Measurements from ENCODE around the gene FAM32A.

Gene FAM32A

DNA sequence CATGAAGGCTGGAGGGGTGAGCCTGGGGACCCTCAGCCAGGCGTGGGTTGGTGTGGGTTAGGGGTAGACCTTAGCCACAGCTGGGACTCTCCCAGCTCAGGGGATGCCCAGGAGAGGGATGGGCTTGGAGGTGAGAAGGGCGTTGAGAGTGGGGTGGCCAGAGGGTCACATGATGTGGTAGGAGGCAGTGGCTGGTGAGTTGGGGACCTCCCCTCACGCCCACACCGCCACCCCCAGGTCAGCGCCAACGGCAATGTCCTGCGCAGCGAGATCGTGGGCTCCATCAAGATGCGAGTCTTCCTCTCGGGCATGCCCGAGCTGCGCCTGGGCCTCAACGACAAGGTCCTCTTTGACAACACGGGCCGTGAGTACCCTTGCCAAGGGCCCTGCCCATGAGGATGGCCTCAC, 41.0 kb downstream of the FAM32A start:
- DNase-seq: no peak

DNA sequence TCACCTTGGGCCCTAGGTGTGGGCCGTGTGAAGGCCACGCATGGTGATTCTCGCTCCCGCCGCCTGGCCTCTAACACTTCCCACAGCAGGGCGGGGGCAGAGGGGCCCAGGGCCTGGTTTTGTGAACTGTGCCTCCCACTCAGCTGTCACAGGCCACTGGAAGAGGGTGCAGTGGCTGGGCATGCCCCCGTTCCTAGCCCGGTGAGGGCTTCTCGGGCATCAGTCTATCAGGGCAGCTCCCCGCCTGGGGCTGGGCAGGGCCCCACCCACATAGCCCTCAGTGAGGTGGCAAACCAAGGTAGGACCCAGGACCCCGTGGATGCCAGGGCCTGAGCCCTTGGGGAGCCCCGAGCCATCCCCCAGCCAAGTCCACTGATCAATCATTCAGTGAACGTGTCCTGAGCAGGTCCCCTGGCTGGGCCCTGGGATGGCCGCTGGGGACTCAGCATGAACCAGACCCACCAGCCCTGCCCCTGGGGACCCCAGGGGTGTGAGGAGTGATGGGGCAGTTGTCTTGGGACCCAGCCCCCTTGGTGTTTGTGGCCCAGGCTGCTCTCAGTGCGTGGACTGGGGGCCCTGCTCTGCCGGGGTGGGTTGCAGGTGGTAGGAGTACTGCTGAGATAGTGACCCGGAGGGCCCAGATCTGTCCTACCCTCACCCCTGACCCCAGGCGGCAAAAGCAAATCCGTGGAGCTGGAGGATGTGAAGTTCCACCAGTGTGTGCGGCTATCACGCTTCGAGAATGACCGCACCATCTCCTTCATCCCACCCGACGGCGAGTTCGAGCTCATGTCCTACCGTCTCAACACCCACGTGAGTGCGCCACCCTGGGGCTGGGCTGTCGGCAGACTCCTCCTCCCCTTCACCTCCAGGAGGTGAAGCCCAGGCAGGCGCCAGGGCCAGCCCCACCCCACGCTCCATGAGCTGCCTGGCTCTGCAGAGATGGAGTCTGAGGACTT, 41.9 kb downstream of the FAM32A start:
- DNase-seq: no peak

DNA sequence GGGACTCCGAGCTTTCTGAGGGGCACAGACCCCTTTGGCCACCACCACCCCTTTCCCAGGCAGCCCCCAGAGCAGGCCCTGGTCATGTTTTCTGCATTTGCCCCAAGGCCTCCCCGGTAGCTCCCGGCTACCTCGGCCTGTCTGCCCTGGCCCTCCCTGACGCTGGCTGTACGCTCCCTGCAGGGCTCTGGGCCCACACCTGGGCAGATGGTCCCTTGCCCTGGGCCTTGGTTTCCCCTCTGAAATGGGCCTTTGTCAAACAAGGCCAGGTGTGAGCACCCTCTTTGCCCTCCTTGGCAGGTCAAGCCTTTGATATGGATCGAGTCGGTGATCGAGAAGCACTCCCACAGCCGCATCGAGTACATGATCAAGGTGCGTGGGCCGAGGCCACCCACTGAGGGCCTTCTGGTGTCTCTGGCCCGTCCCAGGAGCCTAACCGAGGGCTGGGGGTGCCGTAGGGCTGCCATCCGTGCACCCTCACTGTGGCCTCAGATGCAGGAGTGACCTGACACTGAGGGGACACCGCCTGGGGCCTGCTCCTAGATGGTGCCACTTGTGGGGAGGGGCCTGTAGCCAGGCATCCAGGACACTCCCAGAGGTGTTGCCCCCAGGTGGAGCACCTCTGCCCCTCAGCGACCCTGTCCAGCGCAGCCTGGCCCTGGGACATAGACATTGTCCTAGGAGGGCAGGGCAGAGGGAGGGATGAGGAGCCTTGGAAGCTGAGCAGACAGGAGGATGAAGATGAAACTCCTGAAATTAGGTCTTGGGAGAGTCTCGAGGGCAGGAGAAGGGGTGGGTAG, 42.8 kb downstream of the FAM32A start:
- no peak for DNase-seq

DNA sequence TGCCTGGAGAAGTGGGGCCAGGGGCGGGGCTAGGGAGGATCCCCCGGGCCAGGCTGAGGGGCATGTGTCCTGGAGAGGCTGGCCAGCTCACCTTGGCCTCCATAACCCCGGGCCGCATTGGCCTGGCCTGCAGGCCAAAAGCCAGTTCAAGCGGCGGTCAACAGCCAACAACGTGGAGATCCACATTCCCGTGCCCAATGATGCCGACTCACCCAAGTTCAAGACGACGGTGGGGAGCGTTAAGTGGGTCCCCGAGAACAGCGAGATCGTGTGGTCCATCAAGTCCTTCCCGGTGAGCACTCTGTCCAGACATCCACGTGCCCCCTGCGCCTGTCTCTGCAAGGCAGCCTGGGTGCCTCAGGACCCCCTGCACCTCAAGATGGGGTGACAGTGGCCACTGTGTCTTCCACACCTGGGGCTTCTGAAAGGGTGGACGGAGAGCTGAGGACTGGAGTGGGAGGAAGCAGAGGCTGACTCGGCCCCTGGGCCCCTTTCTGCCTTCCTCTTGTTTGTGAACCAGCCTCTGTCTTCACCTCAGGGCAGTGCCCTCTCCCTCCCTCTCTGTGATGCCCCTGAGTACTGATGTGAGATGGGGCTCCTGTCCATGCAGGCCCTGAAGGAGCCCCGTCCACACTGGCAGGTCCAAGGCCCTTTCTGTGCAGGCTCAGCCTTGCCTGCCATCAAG, 43.6 kb downstream of the FAM32A start:
- DNase-seq: no peak

DNA sequence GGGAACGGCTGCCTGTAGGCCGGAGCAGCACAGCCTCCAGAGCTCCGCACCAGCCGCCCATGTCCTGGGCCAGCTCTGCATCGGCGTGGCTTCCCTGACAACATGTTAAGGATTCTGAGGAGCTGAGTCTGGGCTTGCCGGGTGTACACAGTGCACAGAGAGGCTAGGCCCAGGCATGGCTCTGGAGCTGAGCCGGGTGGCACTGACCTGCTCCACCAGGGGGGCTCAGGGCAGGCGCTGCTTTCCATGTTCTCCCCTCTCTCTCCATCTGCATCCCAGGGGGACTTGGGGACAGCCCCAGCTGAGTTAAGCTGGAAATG, 44.1 kb downstream of the FAM32A start:
- no peak for DNase-seq

DNA sequence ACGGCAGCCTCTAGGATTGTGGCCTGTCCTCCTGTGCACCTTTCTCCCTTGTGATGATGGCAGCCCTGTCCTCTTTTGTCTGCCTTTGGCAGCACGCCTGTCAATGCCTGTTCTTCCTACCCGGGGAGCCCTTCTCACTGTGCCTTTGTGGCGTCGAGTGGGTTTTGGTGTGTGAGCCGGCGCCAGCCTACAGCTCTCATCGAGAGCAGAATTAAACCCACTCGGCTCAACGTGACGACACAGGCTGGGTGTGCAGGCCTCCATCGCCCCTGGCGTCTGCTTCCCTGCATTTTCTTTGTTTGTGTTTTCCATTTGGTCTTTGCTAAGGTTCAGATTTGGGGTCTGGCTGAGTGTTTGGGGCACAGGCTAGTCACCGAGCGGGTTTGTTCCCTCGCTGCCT, 46.9 kb downstream of the FAM32A start:
- no peak for DNase-seq

DNA sequence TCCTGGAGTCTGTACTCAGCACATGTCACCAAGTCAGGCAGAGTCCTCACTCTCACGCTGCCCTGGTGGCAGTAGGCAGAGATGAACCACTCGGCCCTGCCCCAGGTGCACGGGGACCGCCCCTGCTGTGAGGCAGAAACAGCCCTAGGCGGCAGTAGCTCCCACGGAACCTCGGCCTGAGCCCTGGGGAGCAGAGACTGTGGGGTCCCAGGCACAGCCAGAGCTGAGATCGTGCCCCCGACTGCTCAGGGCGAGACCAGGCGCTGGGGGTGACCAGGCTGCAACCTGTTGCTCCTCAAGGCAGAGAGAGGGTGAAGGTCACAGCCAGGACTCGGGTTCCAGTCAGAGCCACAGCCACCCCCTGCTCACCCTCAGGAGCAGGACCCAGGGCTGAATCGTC, 47.4 kb downstream of the FAM32A start:
- no peak for DNase-seq

DNA sequence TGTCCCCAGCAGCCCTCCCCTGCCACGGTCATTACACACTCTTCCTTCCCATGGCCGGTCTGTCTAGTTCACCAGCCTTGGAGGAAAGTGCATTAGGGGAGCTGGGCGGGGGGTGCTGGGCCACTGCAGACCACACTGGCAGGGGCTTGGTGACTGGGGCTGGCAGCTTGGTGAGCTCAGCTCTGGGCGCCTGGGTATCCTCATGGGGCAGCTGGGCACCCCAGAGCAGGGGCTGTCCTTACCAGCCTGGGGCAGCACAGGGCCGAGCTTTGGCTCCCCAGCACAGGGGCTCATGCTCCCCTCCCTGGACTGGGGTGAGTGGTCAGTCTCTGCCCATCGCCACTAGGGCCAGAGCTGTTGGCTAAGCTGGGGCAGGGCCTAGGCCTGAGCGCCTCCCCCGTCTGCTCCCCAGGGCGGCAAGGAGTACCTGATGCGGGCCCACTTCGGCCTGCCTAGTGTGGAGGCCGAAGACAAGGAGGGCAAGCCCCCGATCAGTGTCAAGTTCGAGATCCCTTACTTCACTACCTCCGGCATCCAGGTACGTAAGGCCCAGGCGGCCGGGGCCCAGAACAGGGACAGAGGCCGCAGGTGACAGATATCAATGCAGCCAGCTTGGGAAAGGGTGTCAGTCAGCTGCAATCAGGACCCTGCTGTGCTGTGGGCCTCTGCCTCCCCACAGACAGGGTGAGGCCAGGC, 48.0 kb downstream of the FAM32A start:
- DNase-seq: no peak

DNA sequence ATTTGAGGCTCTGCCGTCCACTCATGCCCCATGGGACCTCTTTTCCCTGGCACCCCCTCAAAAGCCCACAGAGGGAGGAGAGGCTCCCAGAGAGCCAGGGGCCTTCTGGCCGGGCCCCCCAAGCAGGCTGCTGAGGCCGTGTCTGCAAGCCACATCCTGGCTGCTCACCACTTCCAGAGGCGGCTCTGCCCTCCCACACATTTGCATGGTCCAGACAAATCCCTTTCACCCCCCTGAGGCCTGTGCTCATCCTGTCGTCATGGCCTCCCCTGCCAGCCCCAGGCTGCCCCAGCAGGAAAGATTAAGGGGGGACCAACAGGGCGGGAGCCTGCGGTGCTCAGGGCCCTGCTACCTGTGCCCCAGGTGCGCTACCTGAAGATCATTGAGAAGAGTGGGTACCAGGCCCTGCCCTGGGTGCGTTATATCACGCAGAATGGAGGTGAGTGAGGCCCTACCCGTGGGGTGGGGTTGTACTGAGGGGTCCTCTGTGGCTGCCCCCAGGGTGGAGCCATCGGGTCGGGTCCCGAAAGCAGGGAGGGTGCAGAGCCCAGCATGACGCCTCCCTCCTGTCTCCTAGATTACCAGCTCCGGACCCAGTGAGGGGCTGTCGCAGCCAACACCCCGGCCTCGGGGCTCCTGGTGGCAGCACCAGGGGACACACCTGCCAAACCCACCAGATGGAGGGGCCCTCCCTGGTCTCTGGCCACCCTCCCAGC, 48.8 kb downstream of the FAM32A start:
- no peak for DNase-seq

DNA sequence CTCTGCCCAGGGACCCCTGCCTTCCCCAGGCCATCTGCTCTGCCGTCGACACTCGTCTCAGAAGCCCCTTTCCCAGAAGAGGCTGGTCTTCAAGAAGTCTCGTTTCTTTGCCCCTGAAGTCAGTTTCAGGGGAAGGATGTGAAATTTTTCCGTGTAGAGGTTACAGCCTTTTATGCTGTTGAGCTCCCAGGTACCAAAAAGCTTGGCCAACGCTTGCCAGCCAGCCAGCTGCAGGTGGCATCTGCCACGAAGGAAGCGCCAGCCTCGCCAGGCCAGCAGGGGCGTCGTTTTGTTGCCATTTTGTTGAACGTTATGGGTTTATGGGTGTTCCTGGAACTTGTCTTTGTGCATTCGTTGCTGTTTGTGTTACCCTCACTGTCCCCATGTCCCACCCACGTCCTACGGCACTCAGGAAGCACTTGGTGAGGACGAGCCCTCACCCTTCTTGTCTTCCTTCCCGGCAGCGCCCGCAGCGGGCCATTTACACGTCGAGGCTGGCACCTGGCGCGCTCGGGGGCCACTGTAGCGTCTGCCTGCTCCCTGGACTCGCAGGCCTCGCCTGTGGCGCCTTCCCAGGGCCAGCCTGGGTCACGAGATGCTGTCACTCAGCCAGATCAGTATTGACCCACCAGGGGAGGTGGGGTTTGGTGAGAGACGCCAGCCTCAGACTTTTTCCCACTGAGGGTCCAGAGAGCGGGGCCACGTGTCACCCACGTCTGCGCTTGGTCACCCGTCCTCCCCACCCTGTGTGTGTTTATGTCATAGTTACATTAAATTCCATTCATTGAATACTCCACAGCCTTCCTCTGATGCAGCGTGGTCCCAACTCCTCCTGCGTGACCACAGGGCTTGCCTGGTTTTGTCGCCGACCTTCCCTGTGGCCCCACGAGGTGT, 49.6 kb downstream of the FAM32A start:
- DNase-seq: no peak

DNA sequence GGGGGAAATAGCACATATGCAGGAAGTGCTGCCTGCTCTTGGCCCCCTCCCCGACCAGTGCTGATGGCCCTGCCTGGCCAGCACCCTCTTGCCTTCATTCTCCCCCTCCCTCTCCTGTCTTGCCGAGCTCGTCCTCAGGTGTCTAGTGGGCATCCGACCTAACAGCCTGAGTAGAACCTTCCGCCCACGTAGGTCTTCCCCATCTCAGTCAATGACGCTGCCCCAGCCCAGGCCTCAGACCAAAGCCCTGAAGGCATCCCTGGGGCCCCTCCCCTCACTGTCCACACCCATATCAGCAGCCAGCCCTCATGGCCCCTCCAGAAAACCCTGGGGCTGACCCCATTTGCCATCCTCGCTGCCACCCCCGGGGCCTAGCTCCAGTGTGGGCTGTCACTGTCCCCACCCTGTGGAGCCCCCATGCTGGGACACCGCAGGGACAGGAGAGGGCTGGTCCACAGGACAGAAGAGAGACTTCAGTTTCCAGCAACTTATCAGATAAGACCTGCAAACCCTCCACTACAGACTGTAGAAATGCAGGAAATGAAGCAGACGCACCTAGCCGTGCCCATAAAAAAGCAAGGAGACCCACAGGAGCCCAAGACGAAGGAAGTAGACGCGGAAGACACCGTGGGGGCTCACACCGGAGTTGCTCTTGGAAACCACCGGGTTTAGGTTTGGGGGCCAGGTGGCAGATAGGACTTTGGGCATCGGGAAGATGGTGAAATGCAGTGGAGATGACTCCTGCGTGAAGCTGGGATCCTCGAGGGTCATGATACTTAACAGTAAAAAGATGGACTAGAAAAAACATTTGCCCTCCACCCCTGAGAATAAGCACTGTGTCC, 50.8 kb downstream of the FAM32A start:
- DNase-seq: no peak

Measured in NCI-H1694 (cell line).